SK-N-SH (cell line): Measurements from ENCODE around the gene CERS6. TPM values are rescaled to one million over a fixed set of nuclear protein-coding genes. Genes with fewer than 3 reads are reported as not detected.

Experiments used
- CTCF ChIA-PET: fragments of 300-600, 350-600 bp; formaldehyde crosslinking; extraction: SDS; loops from one replicate; lab custom pipeline; 2021; lab: Yijun Ruan, JAX
- POLR2A ChIA-PET: fragments of 350-600 bp; sonication (Branson Sonifier 250); formaldehyde crosslinking; extraction: SDS; loops from one replicate; lab custom pipeline; 2020; ENCODE audit warnings: antibody characterized with exemption, inconsistent platforms; lab: Yijun Ruan, JAX
- DNase-seq: peaks from one replicate; pipeline ENCODE4 v3.0.0; 2012
- H2AFZ ChIP-seq: fragments of 200-600 bp; sonication (generic); 2 replicates; pipeline ENCODE4 v1.8.1; 2016; ENCODE audit warnings: antibody characterized with exemption, mild to moderate bottlenecking, low read depth
- H3F3A ChIP-seq: fragments of 200-600 bp; sonication (generic); replicated peaks from 2 replicates; pipeline ENCODE3; 2016; ENCODE audit warnings: antibody characterized with exemption, mild to moderate bottlenecking; ENCODE audit not compliant: insufficient read depth
- H3K27ac ChIP-seq, 2 experiments: fragments of 200-500 bp in 1 of 2; fragments of 200-600 bp in 1 of 2; sonication (Bioruptor generic) in 1 of 2; sonication (generic), shearing (Covaris generic) in 1 of 2; 2 replicates each; pipeline versions ENCODE4 v1.5.1 to v1.6.1; 2014 to 2016; ENCODE audit warnings: low read depth in 2 of 2, inconsistent platforms in 1 of 2, low read length in 1 of 2, mild to moderate bottlenecking in 1 of 2, mixed read lengths in 1 of 2
- H3K27me3 ChIP-seq: fragments of 200-600 bp; sonication (generic), shearing (Covaris generic); 2 replicates; pipeline ENCODE4 v1.6.1; 2016; ENCODE audit warnings: mixed run types; ENCODE audit not compliant: insufficient read depth
- H3K36me3 ChIP-seq, 2 experiments: fragments of 200-500 bp in 1 of 2; fragments of 200-600 bp in 1 of 2; sonication (Bioruptor generic) in 1 of 2; sonication (generic) in 1 of 2; replicated peaks in 1 of 2; 2 replicates each; pipeline versions ENCODE3 to v1.5.1; 2014 to 2016; ENCODE audit warnings: low read length in 1 of 2, mild to moderate bottlenecking in 1 of 2; ENCODE audit not compliant: insufficient read depth in 2 of 2, control insufficient read depth in 1 of 2
- H3K4me1 ChIP-seq, 2 experiments: fragments of 200-500 bp in 1 of 2; fragments of 200-600 bp in 1 of 2; sonication (Bioruptor generic) in 1 of 2; sonication (generic), shearing (Covaris generic) in 1 of 2; 2 replicates each; pipeline versions ENCODE4 v1.5.1 to v1.6.1; 2014 to 2016; ENCODE audit warnings: low read depth in 1 of 2, low read length in 1 of 2, mixed run types in 1 of 2; ENCODE audit not compliant: insufficient read depth in 2 of 2, control insufficient read depth in 1 of 2
- H3K4me2 ChIP-seq: fragments of 200-600 bp; sonication (generic), shearing (Covaris generic); 2 replicates; pipeline ENCODE4 v1.6.1; 2017; ENCODE audit warnings: mixed run types
- H3K4me3 ChIP-seq, 2 experiments: fragments of 200-500 bp in 1 of 2; fragments of 200-600 bp in 1 of 2; sonication (Bioruptor generic) in 1 of 2; sonication (generic), shearing (Covaris generic) in 1 of 2; 2 replicates each; pipeline versions ENCODE4 v1.5.1 to v1.8.1; 2014 to 2016; ENCODE audit warnings: low read depth in 2 of 2, inconsistent platforms in 1 of 2, low read length in 1 of 2, mild to moderate bottlenecking in 1 of 2, mixed read lengths in 1 of 2, moderate library complexity in 1 of 2
- H3K79me2 ChIP-seq: fragments of 200-600 bp; sonication (generic); 2 replicates; pipeline ENCODE4 v1.8.1; 2017; ENCODE audit warnings: mild to moderate bottlenecking; ENCODE audit not compliant: insufficient read depth
- H3K9ac ChIP-seq: fragments of 200-600 bp; sonication (generic); 2 replicates; pipeline ENCODE4 v1.6.1; 2017; ENCODE audit warnings: mixed run types
- H3K9me2 ChIP-seq: fragments of 200-600 bp; sonication (generic); 2 replicates; pipeline ENCODE4 v1.6.1; 2017; ENCODE audit warnings: mixed run types
- H3K9me3 ChIP-seq: fragments of 200-600 bp; sonication (generic); 2 replicates; pipeline ENCODE4 v1.6.1; 2017; ENCODE audit warnings: mixed run types, mild to moderate bottlenecking, moderate library complexity
- H4K20me1 ChIP-seq: fragments of 200-600 bp; sonication (generic); 2 replicates; pipeline ENCODE4 v1.6.1; 2017; ENCODE audit warnings: mild to moderate bottlenecking, mixed run types; ENCODE audit not compliant: insufficient read depth
- CHD2 ChIP-seq: fragments of 150-350 bp; IDR thresholded peaks from 2 replicates; pipeline ENCODE4 v1.6.1; 2018; ENCODE audit warnings: low read length; ENCODE audit not compliant: partially characterized antibody
- ELF1 ChIP-seq: IDR thresholded peaks from 2 replicates; pipeline ENCODE4 v1.4.0; 2012
- EP300 ChIP-seq, 2 experiments: IDR thresholded peaks; 2 replicates each; pipeline versions ENCODE4 v1.4.0 to v1.6.1; 2012; ENCODE audit warnings: borderline replicate concordance in 1 of 2, low read depth in 1 of 2, low read length in 1 of 2
- EZH2phosphoT487 ChIP-seq: fragments of 200-600 bp; sonication (generic); IDR thresholded peaks from 2 replicates; pipeline ENCODE4 v1.6.1; 2017; ENCODE audit warnings: low read depth, mixed run types, mild to moderate bottlenecking, antibody characterized with exemption, moderate library complexity, borderline replicate concordance
- FOSL2 ChIP-seq: IDR thresholded peaks from 2 replicates; pipeline ENCODE4 v1.4.0; 2012; ENCODE audit warnings: low read depth, mild to moderate bottlenecking, moderate library complexity, borderline replicate concordance
- FOXM1 ChIP-seq: IDR thresholded peaks from 2 replicates; pipeline ENCODE4 v1.4.0; 2012; ENCODE audit warnings: low read depth, mild to moderate bottlenecking
- GABPA ChIP-seq: IDR thresholded peaks from 2 replicates; pipeline ENCODE4 v1.4.0; 2012; ENCODE audit warnings: low read depth, mild to moderate bottlenecking
- GATA2 ChIP-seq: sonication (generic); formaldehyde crosslinking; IDR thresholded peaks from 2 replicates; pipeline ENCODE4 v1.5.0; 2020; ENCODE audit warnings: mild to moderate bottlenecking, missing genetic modification reagents
- IRF3 ChIP-seq: fragments of 150-350 bp; IDR thresholded peaks from 2 replicates; pipeline ENCODE4 v1.6.1; 2016; ENCODE audit warnings: mild to moderate bottlenecking, low read depth, low read length
- JUND ChIP-seq: IDR thresholded peaks from 2 replicates; pipeline ENCODE4 v1.4.0; 2012
- MAX ChIP-seq: IDR thresholded peaks from 2 replicates; pipeline ENCODE4 v1.4.0; 2012; ENCODE audit warnings: low read depth
- NRF1 ChIP-seq: IDR thresholded peaks from 2 replicates; pipeline ENCODE4 v1.6.1; 2012; ENCODE audit warnings: low read depth, mild to moderate bottlenecking, low read length
- PBX3 ChIP-seq: IDR thresholded peaks from 2 replicates; pipeline ENCODE4; 2012
- RCOR1 ChIP-seq: fragments of 150-350 bp; IDR thresholded peaks from 2 replicates; pipeline ENCODE4 v1.6.1; 2017; ENCODE audit warnings: antibody characterized with exemption, low read length
- SIN3A ChIP-seq: IDR thresholded peaks from 2 replicates; pipeline ENCODE4 v1.6.1; 2012; ENCODE audit warnings: low read depth, mild to moderate bottlenecking, low read length, moderate library complexity, borderline replicate concordance
- SMC3 ChIP-seq: IDR thresholded peaks from 2 replicates; pipeline ENCODE4 v1.6.1; 2012; ENCODE audit warnings: low read depth, low read length, improper control_type of control experiment
- TEAD4 ChIP-seq: IDR thresholded peaks from 2 replicates; pipeline ENCODE4 v1.4.0; 2012; ENCODE audit warnings: mild to moderate bottlenecking, borderline replicate concordance; ENCODE audit not compliant: insufficient read depth
- USF2 ChIP-seq: fragments of 150-350 bp; IDR thresholded peaks from 2 replicates; pipeline ENCODE4 v1.6.1; 2017; ENCODE audit warnings: antibody characterized with exemption, low read length, low read depth, borderline replicate concordance
- WGBS: methylation state at CpG from one replicate; pipeline ENCODE4 v1.1.6; 2017; ENCODE audit warnings: low lambda C conversion rate; 5-methylcytosine and 5-hydroxymethylcytosine counted together
- polyA plus RNA-seq, 3 experiments: library from polyadenylated mRNA; depleted of rRNA; stranded (reverse); fragments of >200 nt; gene quantifications; 2 replicates each; pipeline ENCODE4 v1.2.3, GENCODE V29; 2012

The CERS6 gene
- polyA plus RNA-seq, 1 of the 3 experiments (the other 2 are of a cell fraction), result 1.8 TPM

- H2AFZ ChIP-seq, result no peak overlapping the region
- TF ChIP-seq EP300 (IDR thresholded peaks at IDR 0.05; ENCODE audit: borderline replicate concordance in 1 of 2, low read depth in 1 of 2, low read length in 1 of 2) (no peak), CHD2 (no peak), SIN3A (no peak), NRF1 (no peak), USF2 (no peak), TEAD4 (no peak), FOXM1 (no peak), ELF1 (no peak), IRF3 (no peak), PBX3 (no peak), RCOR1 (no peak)
- no peak overlapping the region for H3K9ac ChIP-seq
- H3K4me3 ChIP-seq, result no peak overlapping the region
- H3K4me2 ChIP-seq, result no peak overlapping the region
- H3K36me3 ChIP-seq, result peaks cover 0 to 3% of the 10 kb centered on the region in 2 experiments
- H3K9me3 ChIP-seq, result no peaks in the 10 kb centered on the region
- H3K9me2 ChIP-seq, result no peaks in the 10 kb centered on the region
- H3K27ac ChIP-seq, result no peak overlapping the region
- H3F3A ChIP-seq, result no peaks in the 10 kb centered on the region
- H3K4me1 ChIP-seq, result peaks cover 0 to 14% of the 10 kb centered on the region in 2 experiments; a peak in 2 of 4 replicates
- H3K27me3 ChIP-seq, result no peaks in the 10 kb centered on the region
- DNase-seq, result no peak
- 90% methylated on average over 6 of the region's 6 CpGs for WGBS
- POLR2A ChIA-PET, result no interaction called here
- no peaks in the 10 kb centered on the region for H3K79me2 ChIP-seq
- H4K20me1 ChIP-seq, result no peaks in the 10 kb centered on the region
- CTCF ChIA-PET, result interaction anchor here (0.6 to 1.1 kb wide), 6 partner anchors 37 to 348 kb away, joined by 3 to 4 read pairs (median 3); no protein-coding TSS in a partner anchor
These were observed 238.8 kb downstream of the CERS6 start for GRCh38 chr2:168694866-168695265.

- Histone ChIP-seq H3K27ac (no peak overlapping the region), H3K79me2 (no peaks in the 10 kb centered on the region), H3K9me2 (no peaks in the 10 kb centered on the region), H3K9me3 (no peaks in the 10 kb centered on the region), H3K9ac (no peak overlapping the region), H4K20me1 (no peaks in the 10 kb centered on the region), H2AFZ (no peak overlapping the region), H3K4me3 (no peak overlapping the region), H3K4me2 (no peak overlapping the region), H3K4me1 (peaks cover 0 to 18% of the 10 kb centered on the region in 2 experiments; a peak in 2 of 4 replicates), H3K36me3 (peaks cover 0 to 3% of the 10 kb centered on the region in 2 experiments), H3F3A (no peaks in the 10 kb centered on the region), H3K27me3 (no peaks in the 10 kb centered on the region)
- DNase-seq, result no peak
- TF ChIP-seq FOSL2 (no peak), JUND (no peak), SMC3 (no peak), GATA2 (no peak), MAX (no peak), FOXM1 (no peak), EZH2phosphoT487 (no peak), GABPA (no peak)
- WGBS, result 100% methylated on average over 3 of the region's 3 CpGs
- ChIA-PET CTCF (interaction anchor here (0.9 to 1.4 kb wide), 2 partner anchors 48 to 61 kb away, joined by 3 to 4 read pairs; no protein-coding TSS in a partner anchor), POLR2A (no interaction called here)
These were observed 241.6 kb downstream of the CERS6 start for GRCh38 chr2:168697668-168698121.
